Measurements from ENCODE around the gene QSER1.

- TF ChIP-seq CTCF (IDR thresholded peaks at IDR 0.05) (no peak), POLR2A (IDR thresholded peaks at IDR 0.05) (no peak)
Measured at GRCh38 chr11:32861850-32862577, 30.6 kb upstream of the QSER1 start.

All from heart left ventricle (tissue), 13 donors.